GM21576 (cell line): ENCODE data around the gene SHF.
A peak's percentile ranks its signal among the peaks of the same experiment; 100 is the strongest.
"Not testable (repeated sequence)": the region's sequence is repeated elsewhere in the genome, so short reads cannot be mapped to it uniquely, and the experiment has no call there.

Experiments
- ATAC-seq: cut with Tn5 transposase; IDR thresholded peaks from one replicate; pipeline ENCODE4 v1.9.1; 2021; ENCODE audit warnings: mild to moderate bottlenecking, moderate library complexity; ENCODE audit not compliant: unreplicated experiment

SHF gene, protein sequence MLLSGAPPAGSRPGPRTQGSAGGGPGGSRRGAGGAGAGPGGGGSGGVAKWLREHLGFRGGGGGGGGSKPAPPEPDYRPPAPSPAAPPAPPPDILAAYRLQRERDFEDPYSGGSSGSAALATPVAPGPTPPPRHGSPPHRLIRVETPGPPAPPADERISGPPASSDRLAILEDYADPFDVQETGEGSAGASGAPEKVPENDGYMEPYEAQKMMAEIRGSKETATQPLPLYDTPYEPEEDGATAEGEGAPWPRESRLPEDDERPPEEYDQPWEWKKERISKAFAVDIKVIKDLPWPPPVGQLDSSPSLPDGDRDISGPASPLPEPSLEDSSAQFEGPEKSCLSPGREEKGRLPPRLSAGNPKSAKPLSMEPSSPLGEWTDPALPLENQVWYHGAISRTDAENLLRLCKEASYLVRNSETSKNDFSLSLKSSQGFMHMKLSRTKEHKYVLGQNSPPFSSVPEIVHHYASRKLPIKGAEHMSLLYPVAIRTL

DNA sequence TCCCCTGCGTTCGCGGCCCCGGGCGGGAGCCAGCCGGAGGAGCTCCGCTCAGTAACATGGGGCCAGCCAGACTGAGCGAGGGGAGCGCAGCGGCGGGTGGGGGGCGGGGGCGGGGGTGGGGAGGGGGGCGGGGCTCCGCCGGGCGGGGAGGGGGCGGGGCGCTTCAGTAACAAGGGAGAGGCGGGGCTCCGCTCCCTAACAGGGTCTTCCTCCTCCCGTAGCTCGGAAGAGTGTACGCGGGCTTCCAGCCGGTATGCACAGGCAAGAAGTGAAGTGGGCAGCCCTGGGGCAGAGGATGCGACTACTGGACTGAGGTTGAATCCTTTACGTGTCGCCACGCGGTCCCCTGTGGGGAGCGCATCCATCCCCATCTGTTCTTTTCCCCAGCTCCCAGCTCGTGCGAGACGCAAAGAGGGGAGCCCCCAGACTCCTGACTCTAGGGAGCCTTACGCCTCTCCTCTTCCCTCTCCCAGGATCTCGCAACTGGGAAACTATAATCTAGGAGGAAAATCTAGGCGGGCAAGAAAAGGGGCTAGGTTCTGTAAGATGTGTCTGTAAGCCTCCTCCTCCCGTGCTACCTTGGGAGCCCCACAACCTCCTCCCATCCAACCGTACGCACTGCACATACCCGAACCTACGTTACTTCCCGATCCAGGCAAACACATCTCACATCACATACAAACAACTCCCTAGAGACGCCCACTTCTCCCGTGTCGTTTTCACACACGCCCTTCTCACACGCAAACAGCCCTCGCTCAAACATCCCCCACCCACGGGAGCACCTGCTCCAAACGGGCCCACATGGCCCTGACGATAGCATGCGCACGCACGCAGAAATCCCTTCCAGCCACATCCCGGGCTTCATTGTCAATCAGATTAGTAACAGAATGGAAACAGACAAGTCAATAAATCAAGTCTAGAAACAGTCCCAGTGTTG, at the start of gene SHF:
Gene SHF, minus strand, starts transcription at position 73 of the 937 bp plus-strand sequence. Its CDS starts 15 bp downstream, at position 58.
- ATAC-seq = no peak

DNA sequence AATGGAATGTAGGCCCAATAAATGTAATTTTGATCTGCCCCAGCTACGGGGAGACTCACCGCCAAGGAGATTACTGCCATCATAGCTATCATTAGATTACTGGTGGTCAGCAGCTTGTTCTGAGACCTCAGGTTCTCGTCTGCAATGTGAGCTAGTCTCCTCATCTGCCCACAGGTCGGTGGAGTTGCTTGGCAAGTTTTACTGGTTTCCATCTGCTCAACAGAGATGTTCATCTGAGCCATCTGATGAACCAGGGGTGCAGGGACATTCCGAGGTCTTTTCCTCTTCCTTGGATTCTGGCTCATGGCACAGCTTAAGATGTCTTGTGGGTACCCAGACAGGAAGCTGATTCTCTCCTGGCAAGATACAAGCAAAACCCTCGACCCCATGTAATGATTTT, 49.0 kb upstream of the SHF start:
- ATAC-seq = not testable (repeated sequence)

DNA sequence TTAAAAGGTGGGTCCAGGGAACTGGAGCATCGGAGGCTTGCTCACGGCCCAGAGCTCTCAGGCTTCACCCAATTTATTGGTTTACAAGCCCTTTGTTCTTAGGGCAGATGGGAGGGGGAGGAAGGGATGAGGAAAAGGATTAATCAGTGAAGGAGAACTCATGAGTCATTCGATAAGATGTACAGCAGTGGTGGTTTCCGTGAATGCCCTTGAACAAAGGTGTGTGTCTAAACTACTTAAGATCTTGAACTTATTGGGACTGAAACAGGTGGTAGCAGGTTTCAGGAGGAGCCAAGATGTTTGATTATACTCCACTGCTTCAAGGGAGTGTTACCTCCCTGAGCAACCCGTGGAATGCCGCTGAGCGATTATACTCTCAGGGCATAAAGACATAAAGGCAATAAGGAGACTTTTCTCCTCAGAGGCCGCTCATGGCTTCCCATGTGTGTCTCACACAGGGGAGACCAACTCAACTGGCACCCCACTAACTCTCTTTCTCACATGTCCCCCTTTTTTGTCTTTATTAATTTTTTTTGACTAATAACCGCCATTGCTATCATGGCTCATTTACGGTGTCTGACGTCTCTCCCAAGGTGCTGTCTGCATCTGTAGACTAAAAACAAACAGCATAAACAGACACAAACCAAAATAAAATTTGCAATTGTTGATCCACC, 46.9 kb upstream of the SHF start:
- no peak for ATAC-seq

DNA sequence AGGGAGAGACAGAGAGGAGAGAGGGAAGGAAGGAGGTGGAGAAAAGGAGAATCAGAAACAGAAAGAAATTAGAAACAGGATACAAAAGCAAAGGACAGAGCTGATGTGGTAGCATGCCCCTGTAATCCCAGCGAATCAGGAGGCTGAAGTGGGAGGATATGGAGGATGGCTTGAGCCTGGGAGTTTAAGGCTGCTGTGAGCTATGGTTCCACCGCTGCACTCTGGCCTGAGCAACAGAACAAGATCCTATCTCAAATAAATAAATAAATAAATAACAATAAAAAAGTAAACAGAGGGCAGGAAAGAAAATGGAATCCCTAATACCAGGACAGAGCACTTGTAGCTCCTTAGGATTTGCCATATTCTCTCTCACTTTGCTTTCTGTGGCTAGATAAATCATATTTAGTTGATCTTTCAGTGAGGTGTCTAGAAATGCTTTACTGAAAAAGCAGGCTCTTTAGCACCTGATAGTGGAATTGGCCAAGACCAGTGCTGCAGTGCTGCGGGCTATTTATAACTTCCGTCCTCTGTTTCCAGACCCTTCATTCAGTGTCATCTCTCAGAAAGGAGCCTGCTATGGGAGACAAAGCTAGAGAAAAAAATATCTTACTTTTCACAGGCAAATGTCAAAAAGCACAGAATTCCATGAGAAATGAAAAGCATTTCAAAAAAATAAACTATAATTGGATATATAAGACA, 44.2 kb upstream of the SHF start:
- ATAC-seq = no peak

DNA sequence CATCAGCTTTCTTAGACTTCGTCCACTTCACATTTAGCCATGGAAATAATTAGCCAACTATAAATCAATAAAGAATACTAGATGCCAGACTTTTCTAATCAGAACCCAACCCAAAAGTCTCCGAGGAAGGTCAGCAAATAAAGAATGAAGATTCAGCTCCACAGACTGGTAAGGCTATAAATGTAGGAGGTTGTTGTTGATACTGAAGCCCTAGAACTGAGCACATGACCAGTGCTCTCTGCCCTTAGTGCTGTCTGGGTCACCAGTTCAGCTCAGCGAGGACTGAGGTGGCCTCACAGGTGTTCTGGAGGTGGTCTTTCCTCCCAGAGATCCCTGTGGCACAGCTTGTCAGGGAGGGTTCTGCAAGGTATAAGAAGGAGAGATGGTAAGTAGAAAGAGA, 43.4 kb upstream of the SHF start:
- ATAC-seq = no peak

DNA sequence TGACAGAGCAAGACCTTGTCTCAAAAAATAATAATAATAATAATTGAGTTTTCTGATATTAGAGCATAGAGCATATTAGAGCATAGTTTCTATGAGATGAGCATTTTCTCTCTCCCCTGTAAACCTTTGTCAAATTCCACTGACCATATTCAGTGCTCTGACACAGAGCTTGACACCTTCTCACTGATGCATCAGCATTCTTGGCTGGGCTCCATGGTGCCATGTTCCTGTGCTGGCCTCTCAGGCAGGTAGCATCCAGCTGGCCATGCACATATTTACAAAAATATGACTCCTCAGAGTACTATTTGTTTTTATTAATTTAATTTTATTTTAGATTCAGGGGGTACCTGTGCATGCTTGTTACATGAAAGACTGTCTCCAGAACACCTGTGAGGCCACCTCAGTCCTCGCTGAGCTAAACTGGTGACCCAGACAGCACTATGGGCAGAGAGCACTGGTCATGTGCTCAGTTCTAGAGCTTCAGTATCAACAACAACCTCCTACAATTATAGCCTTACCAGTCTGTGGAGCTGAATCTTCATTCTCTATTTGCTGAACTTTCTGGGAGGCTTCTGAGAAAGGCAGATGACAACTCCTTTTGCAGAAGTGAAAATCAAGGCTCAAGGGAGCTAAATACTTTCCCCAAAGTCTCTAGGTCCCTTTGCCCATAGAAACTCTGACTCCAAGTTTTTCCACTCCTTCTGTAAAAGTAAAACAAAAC, 42.6 kb upstream of the SHF start:
- no peak for ATAC-seq

DNA sequence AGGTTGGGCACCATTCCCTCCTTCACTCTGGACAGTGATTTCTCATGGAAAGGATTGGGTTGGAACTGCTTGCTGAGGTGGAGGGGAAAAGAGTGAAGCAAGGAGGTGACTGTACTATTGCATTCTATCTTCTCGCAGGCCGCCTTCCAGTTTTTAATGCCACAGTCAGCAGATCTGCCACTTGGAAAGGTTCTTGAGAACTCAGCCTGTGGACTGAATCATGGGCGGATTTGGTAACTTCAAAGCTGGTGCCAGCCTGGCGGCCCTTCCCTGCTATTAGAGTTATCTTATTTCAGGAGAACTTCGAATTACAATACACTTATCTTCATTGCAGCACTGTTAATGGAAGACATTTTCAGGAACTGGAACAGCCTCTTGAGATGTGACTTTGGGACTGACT, 41.2 kb upstream of the SHF start:
- no peak for ATAC-seq

DNA sequence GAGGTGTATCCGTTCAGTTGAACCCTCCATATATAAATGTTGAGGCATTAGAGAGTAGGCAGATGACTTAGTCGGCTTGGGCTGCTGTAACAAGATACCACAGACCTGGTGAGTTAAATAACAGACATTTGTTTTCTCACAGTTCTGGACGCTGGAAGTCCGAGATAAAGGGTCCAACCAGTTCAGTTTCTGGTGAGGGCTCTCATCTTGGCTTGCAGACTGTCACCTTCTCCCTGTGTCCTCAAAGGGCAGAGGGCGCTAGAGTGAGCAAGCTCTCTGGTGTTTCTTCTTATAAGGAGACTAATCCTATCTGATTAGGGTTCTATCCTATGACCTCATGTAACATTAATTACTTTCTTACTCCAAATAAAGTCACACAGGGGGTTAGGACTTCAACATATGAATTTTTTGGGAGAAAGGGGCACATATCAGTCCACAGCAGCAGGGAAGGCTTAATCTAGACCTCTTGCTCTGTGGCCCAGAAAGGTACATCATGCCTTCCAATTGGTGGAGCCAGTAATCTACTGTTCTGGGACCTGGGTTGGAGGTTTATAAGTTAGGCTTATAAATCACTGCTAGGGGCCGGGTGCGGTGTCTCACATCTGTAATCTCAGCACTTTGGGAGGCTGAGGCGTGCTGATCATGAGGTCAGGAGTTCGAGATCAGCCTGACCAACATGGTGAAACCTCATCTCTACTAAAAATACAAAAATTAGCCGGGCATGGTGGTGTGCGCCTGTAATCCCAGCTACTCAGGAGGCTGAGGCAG, 37.9 kb upstream of the SHF start:
- no peak for ATAC-seq

DNA sequence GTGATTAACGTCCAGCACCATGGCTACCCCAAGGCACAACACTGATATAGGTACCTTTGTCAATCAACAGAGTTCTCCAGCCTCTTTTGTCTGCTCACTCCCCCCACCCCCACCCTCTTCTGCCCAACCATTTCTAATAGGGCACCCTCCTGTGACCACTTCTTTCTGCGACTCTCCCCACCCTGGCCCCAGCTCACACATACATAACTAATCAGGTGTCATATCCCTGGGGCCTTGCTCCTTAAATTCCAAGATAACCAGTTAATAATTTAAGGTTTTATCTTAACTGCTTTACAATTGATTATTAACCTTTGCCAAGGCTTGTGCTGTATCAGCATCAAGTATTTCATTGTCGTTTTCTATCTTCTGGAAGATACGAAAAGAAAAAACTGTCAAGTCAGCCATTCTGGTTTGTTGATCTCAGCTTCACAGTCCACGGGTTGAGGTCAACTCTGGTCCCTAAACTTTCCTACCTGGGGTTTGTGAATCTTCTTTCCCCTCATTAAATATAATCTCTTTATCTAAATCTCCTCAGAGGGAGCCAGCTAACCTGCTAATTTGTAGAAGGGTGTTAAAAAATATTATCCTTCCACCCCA, 37.0 kb upstream of the SHF start:
- ATAC-seq = no peak

DNA sequence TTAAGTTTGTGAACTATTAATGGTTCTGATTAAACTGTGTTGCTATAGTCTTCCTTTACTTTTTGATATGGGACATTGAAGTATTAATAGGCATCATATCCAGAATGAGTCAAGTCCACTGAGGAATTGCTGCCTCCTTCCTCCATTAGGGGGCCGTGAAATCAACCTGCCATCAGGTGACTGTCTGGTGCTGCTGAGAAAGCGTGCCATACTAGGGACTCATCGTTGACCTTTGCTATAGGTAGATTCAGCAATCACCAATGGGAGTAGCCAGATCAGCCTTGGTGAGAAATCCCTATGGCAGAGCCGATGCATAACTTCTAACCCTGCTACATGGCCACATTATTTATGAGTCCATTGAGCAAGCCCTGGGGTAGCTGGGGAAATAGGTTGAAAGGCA, 34.2 kb upstream of the SHF start:
- no peak for ATAC-seq

DNA sequence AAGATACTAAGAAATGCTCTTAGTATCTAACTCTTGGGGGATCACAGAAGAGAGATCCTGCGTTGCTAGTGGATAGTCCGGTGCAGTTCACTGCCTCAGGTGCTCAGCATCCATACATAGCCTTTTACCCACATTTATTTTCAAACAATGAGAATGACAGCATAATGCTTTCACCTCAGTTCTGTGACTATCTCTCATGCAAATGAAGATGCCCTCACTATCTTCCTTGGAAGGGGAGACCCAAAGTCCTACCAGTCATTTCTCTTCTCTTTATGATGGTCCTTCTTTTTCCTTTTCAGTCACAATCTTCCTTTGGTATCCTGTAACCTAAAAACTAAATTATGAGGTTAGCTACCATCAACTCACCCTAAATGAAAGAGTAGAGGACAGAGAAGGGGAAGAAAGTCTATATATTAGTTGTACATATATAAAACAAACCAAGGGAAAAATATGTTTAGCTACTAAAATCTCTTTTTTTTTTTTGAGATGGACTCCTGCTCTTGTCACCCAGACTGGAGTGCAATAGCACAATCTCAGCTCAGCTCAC, 33.4 kb upstream of the SHF start:
- no peak for ATAC-seq

DNA sequence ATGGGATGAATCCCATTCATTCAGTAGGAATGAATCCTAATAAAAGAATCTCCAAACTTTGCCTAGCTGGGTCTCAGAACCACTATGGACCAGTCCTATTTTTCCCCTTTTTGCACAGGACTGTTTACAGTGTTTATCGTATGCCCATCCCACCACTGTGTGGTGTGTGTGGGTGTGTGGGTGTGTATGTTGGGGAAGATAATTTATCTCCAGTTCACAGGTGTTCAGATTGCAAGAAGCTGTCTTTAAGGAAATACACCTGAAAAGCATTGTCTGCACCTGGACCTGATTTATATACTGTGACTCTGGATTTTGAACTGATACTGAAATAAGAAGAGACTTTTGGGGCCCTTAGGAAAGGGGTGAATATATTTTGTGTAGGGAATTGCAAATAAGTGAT, 24.7 kb upstream of the SHF start:
- ATAC-seq = no peak

DNA sequence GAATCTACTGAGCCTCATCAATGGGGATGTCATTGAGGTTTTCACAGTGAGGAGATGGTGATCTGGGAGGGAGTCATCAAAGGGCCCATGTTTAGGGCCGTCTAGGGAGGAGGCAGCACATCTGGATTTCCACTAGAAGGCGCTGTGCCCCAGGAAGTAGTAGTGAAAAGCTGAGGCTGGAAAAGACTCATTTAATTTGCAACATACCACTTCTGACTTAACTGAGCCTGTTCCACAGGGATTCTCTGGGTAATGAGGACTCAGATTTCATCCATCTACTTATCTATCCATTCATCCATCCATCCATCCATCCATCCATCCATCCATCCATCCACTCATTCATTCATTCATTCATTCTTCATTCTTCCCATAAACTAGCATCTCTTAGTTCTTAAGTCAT, 17.4 kb upstream of the SHF start:
- no peak for ATAC-seq

DNA sequence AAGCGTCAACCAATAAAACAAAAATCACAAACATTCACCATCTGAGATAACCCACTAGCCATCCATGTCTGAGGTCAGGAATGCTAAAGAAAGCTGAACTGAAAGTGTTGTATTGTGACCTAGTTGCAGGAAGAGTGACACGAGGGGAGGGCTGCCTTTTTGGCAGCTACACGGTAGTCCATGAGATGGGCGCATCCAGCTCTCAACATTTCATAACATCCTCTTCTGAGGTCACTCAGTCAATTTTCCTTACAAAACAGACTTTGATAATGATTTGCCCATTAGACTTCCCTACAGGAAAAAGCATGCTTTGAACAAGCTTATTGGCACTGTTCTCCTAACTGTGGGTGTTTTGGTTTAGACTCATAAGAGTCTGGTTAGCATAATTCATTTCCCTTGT, 15.4 kb upstream of the SHF start:
- ATAC-seq = no peak

DNA sequence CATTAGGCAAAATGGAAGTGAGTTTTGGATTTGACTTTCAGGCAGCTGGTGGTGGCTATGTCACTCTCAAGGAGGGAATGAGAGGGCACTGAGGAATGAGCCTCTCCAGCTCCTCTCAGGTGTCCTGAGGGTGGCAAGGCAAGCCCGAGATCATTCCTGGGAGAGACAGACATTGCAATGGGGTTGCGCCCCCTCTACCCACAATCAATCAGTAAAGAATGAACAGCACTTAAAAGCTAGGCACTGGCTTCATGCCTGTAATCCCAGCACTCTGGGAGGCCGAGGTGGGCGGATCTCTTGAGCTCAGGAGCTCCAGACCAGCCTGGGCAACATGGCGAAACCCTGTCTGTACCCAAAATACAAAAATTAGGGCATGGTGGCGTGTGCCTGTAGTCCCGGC, 14.1 kb upstream of the SHF start:
- ATAC-seq = no peak

DNA sequence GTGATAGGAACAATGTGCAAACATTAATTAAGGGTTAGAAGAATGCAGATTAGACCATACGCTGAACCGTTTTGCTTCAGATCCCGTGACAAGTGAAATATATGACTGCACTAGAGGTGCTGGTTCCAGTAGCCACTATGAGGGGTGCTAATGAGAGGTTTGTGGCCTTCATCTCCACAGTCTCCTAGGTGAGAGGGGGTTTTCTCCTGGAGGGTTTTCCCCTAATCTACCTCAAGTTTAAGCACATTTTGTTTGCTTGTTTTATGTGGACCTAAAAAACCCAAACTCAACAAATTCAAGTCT, 13.7 kb upstream of the SHF start:
- ATAC-seq = no peak

DNA sequence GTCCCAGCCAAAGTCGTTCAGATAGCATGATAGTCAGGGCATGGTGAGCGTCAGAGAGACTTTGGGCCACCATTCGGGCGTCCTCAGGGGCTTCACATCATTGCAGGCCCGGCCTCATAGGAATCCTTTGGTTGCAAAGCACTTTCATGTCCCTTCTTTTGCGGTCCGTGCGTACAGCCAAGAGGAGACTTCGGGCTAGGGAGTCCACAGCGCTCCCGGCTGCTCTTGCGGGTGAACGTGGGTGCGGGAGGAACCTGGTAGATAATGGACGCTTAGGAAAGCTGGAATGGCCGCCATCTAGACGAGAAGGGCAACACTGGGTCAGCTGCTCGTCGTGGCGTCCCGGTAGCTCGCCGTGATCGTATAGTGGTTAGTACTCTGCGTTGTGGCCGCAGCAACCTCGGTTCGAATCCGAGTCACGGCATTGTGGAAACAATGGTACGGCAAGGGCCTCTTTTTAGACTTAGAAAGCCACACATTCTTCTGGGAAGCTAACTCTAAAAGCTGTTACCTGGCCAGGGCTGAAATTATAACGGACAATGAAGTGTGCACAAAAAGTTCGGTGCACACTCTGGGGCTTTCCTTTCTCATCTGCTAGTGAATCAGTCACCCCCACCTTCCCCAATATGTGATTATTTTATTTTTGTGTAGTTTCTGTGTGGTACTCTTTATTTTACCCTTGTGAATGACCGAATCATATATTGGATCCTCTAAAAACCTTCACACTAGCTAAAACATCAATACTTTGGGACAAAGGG, 13.2 kb upstream of the SHF start:
- peak; percentile 9 for ATAC-seq
